Lower leg skin (tissue), 4 donors: ENCODE measurements around the gene BBS2. TPM values are rescaled to one million over a fixed set of nuclear protein-coding genes. Genes with fewer than 3 reads are reported as not detected.
"Not testable (repeated sequence)": the region's sequence is repeated elsewhere in the genome, so short reads cannot be mapped to it uniquely, and the experiment has no call there.

Source experiments
- DNase-seq, 2 donors: peaks; one replicate each; pipeline ENCODE4 v3.0.0-alpha.2; 2019; ENCODE audit warnings: low spot score in 2 of 2
- H3K4me3 ChIP-seq: fragments of 200-600 bp; sonication (generic); 2 replicates; pipeline ENCODE4 v1.5.1; 2017; ENCODE audit warnings: mild to moderate bottlenecking, low read depth; ENCODE audit not compliant: poor library complexity, severe bottlenecking
- CTCF ChIP-seq, 3 donors: fragments of 450-650 bp; IDR thresholded peaks; one replicate each; pipeline ENCODE4 v1.5.1; 2016; ENCODE audit warnings: antibody characterized with exemption in 3 of 3, mild to moderate bottlenecking in 3 of 3, moderate library complexity in 2 of 3
- POLR2A ChIP-seq, 2 donors: fragments of 450-650 bp; IDR thresholded peaks; one replicate each; pipeline ENCODE4 v1.6.1; 2016 to 2017; ENCODE audit warnings: antibody characterized with exemption in 2 of 2, mild to moderate bottlenecking in 1 of 2, moderate library complexity in 1 of 2
- WGBS, 2 donors: methylation state at CpG; one replicate each; pipeline ENCODE4 v1.1.5; 2018; 5-methylcytosine and 5-hydroxymethylcytosine counted together
- intact Hi-C: fragments of 100-400 bp; cut with DNase I; formaldehyde crosslinking; loops from one replicate; pipeline ENCODE4 v1.15.0; 2023; ENCODE audit warnings: low total_unique reads
- total RNA-seq, 4 donors: library from RNA; depleted of rRNA; stranded (reverse); fragments of >200 nt; gene quantifications; one replicate each; pipeline ENCODE4 v1.1.0, GENCODE V29; 2016

The BBS2 gene
- total RNA-seq, 4 donors from 2014 or later = 76.6 to 106 (median 92.4) TPM

- 69 to 77% methylated on average over 2 of the region's 2 CpGs for WGBS, 2 donors
- no peak for TF ChIP-seq POLR2A (IDR thresholded peaks at IDR 0.05)
- no peak for TF ChIP-seq CTCF (IDR thresholded peaks at IDR 0.05)
- DNase-seq = no peak
- intact Hi-C loops = loop anchor here (10.0 kb wide), 2 partner anchors 94 to 194 kb away; partner anchors contain the start of gene MT2A
- no peak overlapping the region for H3K4me3 ChIP-seq
Observed at GRCh38 chr16:56510544-56510943, 9.3 kb downstream of the BBS2 start.

- intact Hi-C loops = no loop called here
- H3K4me3 ChIP-seq = no peak overlapping the region
- no peak for TF ChIP-seq CTCF (IDR thresholded peaks at IDR 0.05)
- DNase-seq = no peak
Observed at GRCh38 chr16:56506941-56507340, 12.9 kb downstream of the BBS2 start.

GRCh38 chr16:56505181-56505580, 14.6 kb downstream of the BBS2 start:
- DNase-seq = no peak
- intact Hi-C loops = no loop called here
- TF ChIP-seq POLR2A (IDR thresholded peaks at IDR 0.05) (no peak), CTCF (IDR thresholded peaks at IDR 0.05) (no peak)
- WGBS, 2 donors = 54 to 63% methylated on average over 3 of the region's 3 CpGs
- no peak overlapping the region for H3K4me3 ChIP-seq

GRCh38 chr16:56493815-56494214, 26.0 kb downstream of the BBS2 start:
- intact Hi-C loops = no loop called here
- WGBS, 2 donors = 78 to 81% methylated on average over 1 of the region's 1 CpG
- TF ChIP-seq CTCF (IDR thresholded peaks at IDR 0.05) (no peak), POLR2A (IDR thresholded peaks at IDR 0.05) (no peak)
- H3K4me3 ChIP-seq = no peak overlapping the region
- no peak for DNase-seq

- TF ChIP-seq CTCF (IDR thresholded peaks at IDR 0.05) (no peak), POLR2A (IDR thresholded peaks at IDR 0.05) (no peak)
- DNase-seq = no peak
- H3K4me3 ChIP-seq = no peak overlapping the region
- 84 to 87% methylated on average over 2 of the region's 2 CpGs for WGBS, 2 donors
- intact Hi-C loops = no loop called here
Observed at GRCh38 chr16:56493126-56493525, 26.7 kb downstream of the BBS2 start.

GRCh38 chr16:56491657-56492261, 28.1 kb downstream of the BBS2 start:
- WGBS, 2 donors = 92 to 95% methylated on average over 4 of the region's 4 CpGs
- intact Hi-C loops = no loop called here
- DNase-seq = no peak

GRCh38 chr16:56488868-56489267, 31.0 kb downstream of the BBS2 start:
- 96 to 100% methylated on average over 1 of the region's 1 CpG for WGBS, 2 donors

More at GRCh38 chr16:56491657-56492261, 28.1 kb downstream of the BBS2 start:
- TF ChIP-seq POLR2A (IDR thresholded peaks at IDR 0.05) (no peak), CTCF (IDR thresholded peaks at IDR 0.05) (no peak)
- no peak overlapping the region for H3K4me3 ChIP-seq

More at GRCh38 chr16:56488868-56489267, 31.0 kb downstream of the BBS2 start:
- DNase-seq, H3K4me3 ChIP-seq, intact Hi-C loops: not testable (repeated sequence)
